ENCODE results near the gene AHDC1. TPM values are rescaled to one million over a fixed set of nuclear protein-coding genes. Genes with fewer than 3 reads are reported as not detected.
A peak's percentile ranks its signal among the peaks of the same experiment; 100 is the strongest.

The AHDC1 gene
- total RNA-seq, 4 donors from 2014 or later, result 26.4 to 39.9 (median 34.6) TPM

DNA sequence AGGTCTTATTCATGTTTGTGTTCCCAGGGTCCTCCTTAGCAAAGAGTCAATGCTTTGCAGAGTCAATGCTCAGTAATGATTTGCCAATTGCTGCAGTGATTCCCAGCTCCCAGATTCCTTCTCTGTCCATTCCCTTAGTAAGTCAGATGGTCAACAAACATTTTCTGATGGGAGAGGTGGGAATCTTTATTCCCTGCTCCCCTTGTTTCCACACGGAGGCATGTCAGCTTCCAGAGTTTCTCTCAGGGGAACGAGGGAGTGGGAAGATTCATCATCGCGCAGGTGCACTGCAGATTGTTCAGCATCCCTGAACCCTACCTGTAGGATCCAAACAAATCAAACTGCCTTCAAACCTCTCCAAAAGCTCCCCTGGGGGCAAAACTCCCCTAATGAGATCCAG, 7.5 kb upstream of the AHDC1 start:
- no peak for TF ChIP-seq EP300 (IDR thresholded peaks at IDR 0.05)
- TF ChIP-seq, protein P1, sequence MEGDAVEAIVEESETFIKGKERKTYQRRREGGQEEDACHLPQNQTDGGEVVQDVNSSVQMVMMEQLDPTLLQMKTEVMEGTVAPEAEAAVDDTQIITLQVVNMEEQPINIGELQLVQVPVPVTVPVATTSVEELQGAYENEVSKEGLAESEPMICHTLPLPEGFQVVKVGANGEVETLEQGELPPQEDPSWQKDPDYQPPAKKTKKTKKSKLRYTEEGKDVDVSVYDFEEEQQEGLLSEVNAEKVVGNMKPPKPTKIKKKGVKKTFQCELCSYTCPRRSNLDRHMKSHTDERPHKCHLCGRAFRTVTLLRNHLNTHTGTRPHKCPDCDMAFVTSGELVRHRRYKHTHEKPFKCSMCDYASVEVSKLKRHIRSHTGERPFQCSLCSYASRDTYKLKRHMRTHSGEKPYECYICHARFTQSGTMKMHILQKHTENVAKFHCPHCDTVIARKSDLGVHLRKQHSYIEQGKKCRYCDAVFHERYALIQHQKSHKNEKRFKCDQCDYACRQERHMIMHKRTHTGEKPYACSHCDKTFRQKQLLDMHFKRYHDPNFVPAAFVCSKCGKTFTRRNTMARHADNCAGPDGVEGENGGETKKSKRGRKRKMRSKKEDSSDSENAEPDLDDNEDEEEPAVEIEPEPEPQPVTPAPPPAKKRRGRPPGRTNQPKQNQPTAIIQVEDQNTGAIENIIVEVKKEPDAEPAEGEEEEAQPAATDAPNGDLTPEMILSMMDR (IDR thresholded peaks at IDR 0.05), result no peak
- no peak for TF ChIP-seq POLR2A (IDR thresholded peaks at IDR 0.05)
- H3K27ac ChIP-seq, result no peak overlapping the region
- H3K27me3 ChIP-seq, result no peaks in the 10 kb centered on the region
- 72 to 79% methylated on average over 4 of the region's 4 CpGs for WGBS, 2 donors
- no peaks in the 10 kb centered on the region for H3K36me3 ChIP-seq
- DNase-seq (ENCODE audit: low spot score in 2 of 2), result no peak
- H3K4me3 ChIP-seq, result no peak overlapping the region
- H3K4me1 ChIP-seq, result peaks cover 0 to 28% (median 11%) of the 10 kb centered on the region in 4 donors
- no peaks in the 10 kb centered on the region for H3K9me3 ChIP-seq

DNA sequence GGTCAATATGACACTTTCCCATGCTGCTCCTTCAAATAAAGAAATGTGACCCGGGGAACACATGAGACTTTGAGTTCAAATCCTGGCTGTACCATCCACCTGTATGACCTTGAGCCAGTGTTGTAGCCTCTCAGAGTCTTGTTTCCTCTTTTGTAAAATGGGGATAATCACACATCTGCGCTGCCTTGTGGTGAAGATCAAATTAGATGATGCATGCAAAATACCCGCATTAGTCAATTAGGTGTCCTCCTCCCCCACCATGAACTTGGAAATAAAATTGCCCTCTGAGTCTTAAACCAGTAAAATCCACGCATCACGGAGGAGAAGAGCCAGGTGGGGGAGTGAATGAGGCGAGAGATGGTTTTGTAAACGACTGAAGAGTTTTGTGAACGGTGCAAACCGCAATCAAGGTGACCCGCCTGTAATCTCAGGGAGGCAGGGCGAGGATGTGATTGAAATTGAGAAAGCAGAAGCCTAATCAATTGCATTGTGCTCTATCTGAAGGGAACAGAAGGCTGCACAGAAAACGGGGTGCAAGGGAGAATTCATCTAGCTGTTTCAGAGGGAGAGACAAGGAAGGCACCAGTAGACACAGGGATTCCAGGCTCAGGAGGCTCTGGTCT, 5.8 kb upstream of the AHDC1 start:
- Histone ChIP-seq H3K27ac (no peak overlapping the region), H3K9me3 (no peaks in the 10 kb centered on the region), H3K36me3 (no peaks in the 10 kb centered on the region), H3K4me1 (peaks cover 0 to 38% (median 15%) of the 10 kb centered on the region in 4 donors), H3K4me3 (no peak overlapping the region), H3K27me3 (no peaks in the 10 kb centered on the region)
- DNase-seq (ENCODE audit: low spot score in 2 of 2), result no peak
- no peak for TF ChIP-seq POLR2A (IDR thresholded peaks at IDR 0.05)
- TF ChIP-seq EP300 (IDR thresholded peaks at IDR 0.05), result no peak
- TF ChIP-seq, protein P1 (IDR thresholded peaks at IDR 0.05), result no peak
- 80 to 82% methylated on average over 12 of the region's 12 CpGs for WGBS, 2 donors

DNA sequence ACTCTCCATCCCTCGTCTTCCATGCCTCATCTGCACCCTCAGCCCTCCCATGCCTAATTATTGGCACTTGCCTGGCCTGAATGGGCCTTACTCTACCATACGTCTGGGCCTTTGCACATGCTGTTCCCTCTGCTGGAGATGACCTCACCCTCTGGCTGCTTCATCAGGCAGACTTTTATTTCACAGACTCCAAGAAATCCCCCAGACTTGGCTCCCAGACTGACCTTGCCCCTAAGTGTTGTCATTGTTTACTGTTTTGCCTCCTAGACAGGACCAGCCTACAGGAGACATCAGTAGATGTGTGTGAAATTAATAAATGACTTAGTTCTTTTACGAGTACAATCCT, 5.2 kb upstream of the AHDC1 start:
- no peak overlapping the region for H3K4me3 ChIP-seq
- H3K27me3 ChIP-seq, result no peaks in the 10 kb centered on the region
- no peak for DNase-seq (ENCODE audit: low spot score in 2 of 2)
- H3K9me3 ChIP-seq, result no peaks in the 10 kb centered on the region
- no peak overlapping the region for H3K27ac ChIP-seq
- WGBS, 2 donors, result 50 to 51% methylated on average over 3 of the region's 3 CpGs
- H3K36me3 ChIP-seq, result no peaks in the 10 kb centered on the region
- TF ChIP-seq POLR2A (IDR thresholded peaks at IDR 0.05), result no peak
- TF ChIP-seq EP300 (IDR thresholded peaks at IDR 0.05), result no peak
- TF ChIP-seq, protein P1 (IDR thresholded peaks at IDR 0.05), result no peak
- peaks cover 0 to 38% (median 17%) of the 10 kb centered on the region in 4 donors for H3K4me1 ChIP-seq

DNA sequence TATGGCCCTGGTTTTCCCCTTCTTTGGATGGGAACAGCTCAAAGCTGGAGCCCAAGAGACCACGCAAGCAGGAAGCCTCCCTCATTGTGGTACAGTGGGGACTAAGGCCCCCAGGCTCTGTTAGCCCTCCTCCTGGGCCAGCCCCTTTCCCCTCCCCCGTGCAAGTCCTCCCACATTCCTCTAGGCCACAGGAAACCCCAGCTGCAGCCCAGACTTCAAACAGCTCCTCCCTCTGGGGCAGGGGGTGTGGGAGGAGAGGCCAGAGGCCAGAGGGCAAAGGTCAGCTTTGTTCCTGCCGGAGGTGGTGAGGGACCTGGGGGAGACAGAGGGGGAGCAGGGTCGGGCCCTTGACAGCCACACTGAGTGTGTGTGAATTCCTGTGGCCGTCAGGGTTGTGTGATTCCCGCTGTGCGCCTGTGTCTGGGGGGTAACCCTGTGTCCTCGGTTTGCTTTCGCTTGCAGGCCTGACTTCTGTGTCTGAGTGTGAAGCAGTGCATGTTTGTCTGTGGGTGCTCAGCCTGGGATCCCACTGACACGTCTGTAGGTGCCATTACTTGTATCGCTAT, 3.4 kb upstream of the AHDC1 start:
- H3K27me3 ChIP-seq, result no peaks in the 10 kb centered on the region
- WGBS, 2 donors, result 43 to 51% methylated on average over 8 to 11 of the region's 11 CpGs

DNA sequence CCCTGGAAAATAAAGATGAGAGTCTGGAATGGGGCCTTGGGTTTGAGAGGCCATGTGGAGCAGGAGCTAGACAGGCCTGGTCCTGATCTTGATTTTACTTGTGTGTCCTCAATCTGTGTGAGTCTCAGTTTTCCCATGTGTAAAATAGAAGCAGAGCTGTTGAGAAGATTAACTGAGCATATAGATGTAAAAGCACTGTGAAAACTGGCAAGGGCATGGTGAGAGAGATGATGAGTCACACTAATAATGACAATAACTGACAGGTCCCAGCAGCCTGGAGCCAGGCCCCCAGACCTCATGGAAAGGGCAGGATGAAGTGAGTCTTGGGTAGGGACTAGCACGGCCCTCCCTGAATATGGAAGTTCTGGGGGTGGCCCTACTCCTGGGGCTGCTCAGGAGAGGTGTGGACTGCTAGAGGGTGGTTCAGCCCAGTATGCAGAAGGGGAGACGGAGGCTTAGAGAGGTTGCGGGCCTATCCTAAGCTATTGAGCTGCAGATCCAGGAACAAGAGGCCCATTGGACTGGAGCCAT, 2.8 kb upstream of the AHDC1 start:
- H3K27ac ChIP-seq, result peak overlapping the region in 2 of 4 donors; percentile 53 to 69
- peaks cover 0 to 48% (median 26%) of the 10 kb centered on the region in 4 donors for H3K4me1 ChIP-seq
- H3K9me3 ChIP-seq, result no peaks in the 10 kb centered on the region
- TF ChIP-seq POLR2A (IDR thresholded peaks at IDR 0.05), result no peak
- TF ChIP-seq EP300 (IDR thresholded peaks at IDR 0.05), result no peak
- TF ChIP-seq, protein P1 (IDR thresholded peaks at IDR 0.05), result no peak
- 46 to 65% methylated on average over 3 of the region's 3 CpGs for WGBS, 2 donors
- no peak overlapping the region for H3K4me3 ChIP-seq
- no peaks in the 10 kb centered on the region for H3K36me3 ChIP-seq
- H3K27me3 ChIP-seq, result no peaks in the 10 kb centered on the region
- DNase-seq (ENCODE audit: low spot score in 2 of 2), result no peak

More for the DNA sequence above, 3.4 kb upstream of the AHDC1 start:
- peak overlapping the region in 1 of 4 donors; percentile 53 for H3K27ac ChIP-seq
- DNase-seq (ENCODE audit: low spot score in 2 of 2), result no peak
- H3K4me1 ChIP-seq, result peaks cover 0 to 42% (median 21%) of the 10 kb centered on the region in 4 donors
- no peaks in the 10 kb centered on the region for H3K36me3 ChIP-seq
- no peak overlapping the region for H3K4me3 ChIP-seq
- H3K9me3 ChIP-seq, result no peaks in the 10 kb centered on the region
- TF ChIP-seq, protein P1 (IDR thresholded peaks at IDR 0.05), result no peak
- TF ChIP-seq POLR2A (IDR thresholded peaks at IDR 0.05), result no peak
- TF ChIP-seq EP300 (IDR thresholded peaks at IDR 0.05), result no peak
